Gastrocnemius medialis (tissue), 4 donors: ENCODE results near the gene PYROXD2. TPM values are rescaled to one million over a fixed set of nuclear protein-coding genes. Genes with fewer than 3 reads are reported as not detected.

ENCODE experiments used
- ATAC-seq, 2 donors: fragments of 150-250 bp; one replicate each; pipeline ENCODE4 v1.9.1; 2016
- DNase-seq, 2 donors: peaks; one replicate each; pipeline ENCODE4 v3.0.0-alpha.2; 2019
- H3K27ac ChIP-seq, 4 donors: fragments of 200-600 bp; sonication (generic); 1 replicate in 1 of 4; 2 replicates in 3 of 4; pipeline ENCODE4 v1.5.1; 2016 to 2018; ENCODE audit warnings: mild to moderate bottlenecking in 2 of 4, moderate library complexity in 1 of 4
- H3K27me3 ChIP-seq, 3 donors: fragments of 200-600 bp; sonication (generic) in 2 of 3; 1 replicate in 1 of 3; 2 replicates in 2 of 3; pipeline versions ENCODE4 v1.5.1 to v1.6.0; 2016 to 2019; ENCODE audit warnings: mild to moderate bottlenecking in 1 of 3, moderate library complexity in 1 of 3
- H3K36me3 ChIP-seq, 2 donors: fragments of 200-600 bp; sonication (generic) in 1 of 2; one replicate each; pipeline ENCODE4 v1.5.1; 2017 to 2018
- H3K4me1 ChIP-seq, 2 donors: fragments of 200-600 bp; sonication (generic) in 1 of 2; one replicate each; pipeline ENCODE4 v1.5.1; 2016 to 2017; ENCODE audit warnings: mild to moderate bottlenecking in 2 of 2
- H3K4me3 ChIP-seq, 4 donors: fragments of 200-600 bp; sonication (generic) in 3 of 4; 1 replicate in 1 of 4; 2 replicates in 3 of 4; pipeline ENCODE4 v1.5.1; 2016 to 2019; ENCODE audit warnings: mild to moderate bottlenecking in 2 of 4
- H3K9me3 ChIP-seq, 3 donors: fragments of 200-600 bp; sonication (generic) in 2 of 3; 1 replicate in 1 of 3; 2 replicates in 2 of 3; pipeline ENCODE4 v1.5.1; 2016 to 2019
- CTCF ChIP-seq, 5 experiments: fragments of 450-650 bp in 3 of 5; fragments of 200-600 bp in 2 of 5; sonication (generic) in 2 of 5; IDR thresholded peaks in 4 of 5; conservative IDR thresholded peaks in 1 of 5; 1 replicate in 4 of 5; 2 replicates in 1 of 5; pipeline ENCODE4 v1.5.1; 2016 to 2019; ENCODE audit warnings: antibody characterized with exemption in 5 of 5, mild to moderate bottlenecking in 3 of 5, moderate library complexity in 3 of 5
- POLR2A ChIP-seq, 2 donors: fragments of 450-650 bp; IDR thresholded peaks; one replicate each; pipeline ENCODE4 v1.6.1; 2017; ENCODE audit warnings: antibody characterized with exemption in 2 of 2, mild to moderate bottlenecking in 2 of 2, moderate library complexity in 2 of 2
- in situ Hi-C, 4 donors: fragments of 200-750 bp; cut with MboI; loops; one replicate each; pipeline versions ENCODE4 v1.15.0 to v1.8.0; 2017; ENCODE audit warnings: low sequenced_read_pairs in 4 of 4
- intact Hi-C: fragments of 100-400 bp; cut with DNase I; formaldehyde crosslinking; loops from one replicate; pipeline ENCODE4 v1.15.1; 2023; ENCODE audit warnings: low total_unique reads
- total RNA-seq, 4 donors: library from RNA; depleted of rRNA; stranded (reverse); fragments of >200 nt; gene quantifications; one replicate each; pipeline versions ENCODE4 v1.1.0 to v1.2.3, GENCODE V29; 2016

PYROXD2 gene
- total RNA-seq, 4 donors from 2014 or later, result 0.22 to 7.8 (median 1.3) TPM

DNA sequence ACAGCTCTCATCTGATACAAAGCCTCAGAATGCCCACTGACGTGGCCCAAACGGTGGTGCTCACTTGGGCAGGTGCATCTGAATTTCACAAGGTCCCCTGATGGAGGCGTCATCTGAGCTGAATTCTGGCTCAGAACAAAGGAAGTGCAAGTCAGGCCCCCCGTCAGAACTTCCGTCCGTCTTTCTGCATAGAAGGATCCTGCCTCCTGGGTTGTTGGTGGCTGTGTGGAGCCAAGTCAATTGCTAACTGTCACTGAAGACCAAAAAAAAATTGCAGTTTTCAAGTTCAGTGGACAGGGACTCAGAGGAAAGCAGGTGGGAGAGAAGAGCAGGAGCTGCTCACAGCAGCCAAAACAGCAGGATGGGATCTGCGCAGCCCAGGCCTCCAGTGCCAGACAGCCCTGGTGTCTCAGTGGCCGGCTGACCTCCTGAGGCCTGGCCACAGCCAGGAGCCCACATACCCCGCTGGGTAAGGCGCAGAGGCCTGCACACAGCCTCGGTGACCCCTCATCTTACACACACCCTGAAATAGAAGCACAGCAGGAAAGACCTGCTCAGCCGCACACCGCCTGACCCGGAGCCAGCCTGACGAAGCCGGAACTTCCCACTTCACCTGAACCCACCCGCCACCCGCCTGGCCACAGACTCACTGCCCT lies 49.4 kb downstream of the PYROXD2 start:
- DNase-seq, result no peak
- no peak for TF ChIP-seq POLR2A (IDR thresholded peaks at IDR 0.05)
- no peak for TF ChIP-seq CTCF (IDR thresholded peaks at IDR 0.05 in 4 of 5, conservative IDR thresholded peaks at IDR 0.05 in 1 of 5)
- Histone ChIP-seq H3K27ac (no peak overlapping the region), H3K4me1 (peaks cover 0 to 5% of the 10 kb centered on the region in 2 donors), H3K27me3 (no peaks in the 10 kb centered on the region), H3K4me3 (no peak overlapping the region), H3K9me3 (no peaks in the 10 kb centered on the region), H3K36me3 (no peaks in the 10 kb centered on the region)
- in situ Hi-C loops, result no loop called here
- intact Hi-C loops, result no loop called here
- no peak for ATAC-seq

- ATAC-seq, result no peak
- Histone ChIP-seq H3K4me1 (peaks cover 0 to 5% of the 10 kb centered on the region in 2 donors), H3K27ac (no peak overlapping the region), H3K36me3 (no peaks in the 10 kb centered on the region), H3K4me3 (no peak overlapping the region), H3K27me3 (no peaks in the 10 kb centered on the region), H3K9me3 (no peaks in the 10 kb centered on the region)
- TF ChIP-seq CTCF (IDR thresholded peaks at IDR 0.05 in 4 of 5, conservative IDR thresholded peaks at IDR 0.05 in 1 of 5), result no peak
- TF ChIP-seq POLR2A (IDR thresholded peaks at IDR 0.05), result no peak
- DNase-seq, result no peak
- in situ Hi-C loops (no loop called here), intact Hi-C loops (no loop called here)
Measured at GRCh38 chr10:98364432-98365102, 50.4 kb downstream of the PYROXD2 start.

DNA sequence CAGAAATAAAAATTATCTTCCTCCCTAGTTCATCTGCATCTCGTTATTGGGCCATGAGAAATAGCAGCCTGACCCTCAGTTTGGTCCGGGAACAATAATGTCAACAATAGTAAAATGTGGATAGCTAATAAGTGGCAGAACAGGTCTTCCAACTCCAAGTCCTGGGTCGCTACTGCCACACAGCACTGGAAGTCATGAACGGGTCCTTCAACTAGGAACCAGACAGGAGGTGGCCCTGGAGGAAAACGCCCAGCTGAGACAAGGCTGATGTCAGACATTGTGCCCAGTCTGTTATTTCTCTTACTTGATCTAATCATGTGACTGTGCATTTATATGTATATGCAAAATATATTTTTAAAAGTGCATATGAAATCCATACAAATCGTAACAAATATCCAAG lies 51.8 kb downstream of the PYROXD2 start:
- intact Hi-C loops (no loop called here), in situ Hi-C loops (no loop called here)
- no peak overlapping the region for H3K4me3 ChIP-seq
- peaks cover 0 to 5% of the 10 kb centered on the region in 2 donors for H3K4me1 ChIP-seq
- DNase-seq (no peak), ATAC-seq (no peak)
- no peak overlapping the region for H3K27ac ChIP-seq
- H3K27me3 ChIP-seq, result no peaks in the 10 kb centered on the region
- TF ChIP-seq POLR2A (IDR thresholded peaks at IDR 0.05) (no peak), CTCF (IDR thresholded peaks at IDR 0.05 in 4 of 5, conservative IDR thresholded peaks at IDR 0.05 in 1 of 5) (no peak)
- H3K9me3 ChIP-seq, result no peaks in the 10 kb centered on the region
- no peaks in the 10 kb centered on the region for H3K36me3 ChIP-seq

GRCh38 chr10:98361131-98362025 lies 53.6 kb downstream of the PYROXD2 start:
- H3K4me3 ChIP-seq, result peak overlapping the region in 3 of 4 donors; percentile 3 to 17 (median 8)
- intact Hi-C loops (no loop called here), in situ Hi-C loops (no loop called here)
- no peaks in the 10 kb centered on the region for H3K36me3 ChIP-seq
- peak; percentile 90 to 95 for DNase-seq
- H3K4me1 ChIP-seq, result peaks cover 0 to 5% of the 10 kb centered on the region in 2 donors
- H3K27me3 ChIP-seq, result no peaks in the 10 kb centered on the region
- peak overlapping the region; percentile 44 to 83 (median 78) for H3K27ac ChIP-seq
- peak; percentile 97 to 98 for ATAC-seq
- no peaks in the 10 kb centered on the region for H3K9me3 ChIP-seq
- peak in 1 of 2 donors; percentile 16 for TF ChIP-seq POLR2A (IDR thresholded peaks at IDR 0.05)
- TF ChIP-seq CTCF (IDR thresholded peaks at IDR 0.05 in 4 of 5, conservative IDR thresholded peaks at IDR 0.05 in 1 of 5), result no peak
